B cell (primary cell): ENCODE results near the gene KIF3C. TPM values are rescaled to one million over a fixed set of nuclear protein-coding genes. Genes with fewer than 3 reads are reported as not detected.

Source experiments
- ATAC-seq: fragments of 200-7000 bp; cut with Tn5 transposase; one replicate; pipeline ENCODE4 v1.10.0; 2021; ENCODE audit warnings: low read depth, mild to moderate bottlenecking, moderate number of reproducible peaks, moderate library complexity
- CTCF ChIA-PET: fragments of 350-600 bp; sonication (Branson Sonifier 250); formaldehyde crosslinking; loops from one replicate; lab custom pipeline; 2021; ENCODE audit warnings: antibody characterized with exemption, inconsistent platforms; lab: Charles Lee
- POLR2A ChIA-PET: fragments of 350-600 bp; sonication (Branson Sonifier 250); formaldehyde crosslinking; loops from one replicate; lab custom pipeline; 2021; ENCODE audit warnings: antibody characterized with exemption; lab: Charles Lee
- DNase-seq: peaks from one replicate; pipeline ENCODE4 v3.0.0; 2013
- H2AFZ ChIP-seq: 2 replicates; pipeline ENCODE4 v1.6.1; 2012; ENCODE audit warnings: mild to moderate bottlenecking, low read depth, low read length; ENCODE audit not compliant: insufficient read depth, poor library complexity, severe bottlenecking
- H3K27ac ChIP-seq, 2 donors: 1 replicate in 1 of 2; 2 replicates in 1 of 2; pipeline ENCODE4 v1.5.1; 2012 to 2013; ENCODE audit warnings: low read length in 2 of 2, mild to moderate bottlenecking in 2 of 2, moderate library complexity in 1 of 2
- H3K27me3 ChIP-seq, 4 experiments: fragments of 200-600 bp in 1 of 4; sonication (generic) in 1 of 4; replicated peaks in 1 of 4; 1 replicate in 2 of 4; 2 replicates in 2 of 4; pipeline versions ENCODE4 v1.6.1 to v1.7.0; 2013 to 2016; ENCODE audit warnings: low read length in 3 of 4, mild to moderate bottlenecking in 2 of 4, mixed read lengths in 1 of 4, moderate library complexity in 1 of 4; ENCODE audit not compliant: insufficient read depth in 4 of 4, control insufficient read depth in 3 of 4; ENCODE audit errors: control extremely low read depth in 1 of 4
- H3K36me3 ChIP-seq, 2 experiments: replicated peaks in 1 of 2; 1 replicate in 1 of 2; 2 replicates in 1 of 2; pipeline versions ENCODE4 v1.6.1 to v1.7.1; 2013; ENCODE audit warnings: low read length in 1 of 2; ENCODE audit not compliant: insufficient read depth in 2 of 2, control insufficient read depth in 1 of 2; ENCODE audit errors: control extremely low read depth in 1 of 2, extremely low read depth in 1 of 2
- H3K4me1 ChIP-seq, 2 donors: fragments of 200-600 bp in 1 of 2; sonication (generic) in 1 of 2; 1 replicate in 1 of 2; 2 replicates in 1 of 2; pipeline versions ENCODE4 v1.5.1 to v1.6.1; 2013 to 2017; ENCODE audit warnings: low read length in 2 of 2; ENCODE audit not compliant: control insufficient read depth in 2 of 2, insufficient read depth in 2 of 2
- H3K4me2 ChIP-seq: replicated peaks from 2 replicates; pipeline ENCODE3; 2012; ENCODE audit warnings: mild to moderate bottlenecking, low read depth, low read length; ENCODE audit not compliant: poor library complexity, severe bottlenecking
- H3K4me3 ChIP-seq, 5 experiments: fragments of 200-600 bp in 1 of 5; sonication (generic) in 1 of 5; 1 replicate in 3 of 5; 2 replicates in 2 of 5; pipeline versions ENCODE4 v1.5.1 to v1.7.0; 2011 to 2016; ENCODE audit warnings: low read length in 4 of 5, mild to moderate bottlenecking in 4 of 5, low read depth in 2 of 5, control low read depth in 1 of 5, moderate library complexity in 1 of 5; ENCODE audit not compliant: insufficient read depth in 1 of 5; ENCODE audit errors: control extremely low read depth in 1 of 5, extremely low read depth in 1 of 5
- H3K79me2 ChIP-seq: fragments of 200-600 bp; sonication (generic); one replicate; pipeline ENCODE4 v1.6.0; 2016; ENCODE audit warnings: low read length; ENCODE audit not compliant: control insufficient read depth, insufficient read depth
- H3K9ac ChIP-seq: fragments of 200-600 bp; sonication (generic); 2 replicates; pipeline ENCODE4 v1.6.1; 2017; ENCODE audit warnings: mild to moderate bottlenecking, low read length, moderate library complexity
- H3K9me3 ChIP-seq, 3 donors: one replicate each; pipeline versions ENCODE4 v1.6.1 to v1.7.1; 2013; ENCODE audit warnings: low read length in 2 of 3; ENCODE audit not compliant: control insufficient read depth in 2 of 3, insufficient read depth in 1 of 3; ENCODE audit errors: control extremely low read depth in 1 of 3
- H4K20me1 ChIP-seq: 2 replicates; pipeline ENCODE4 v1.6.0; 2012; ENCODE audit warnings: mild to moderate bottlenecking, low read length; ENCODE audit not compliant: insufficient read depth, control insufficient read depth, poor library complexity, severe bottlenecking
- H3K27ac Mint-ChIP-seq: one replicate; pipeline ENCODE4 v1.8.0; 2021; ENCODE audit warnings: mixed read lengths
- H3K27me3 Mint-ChIP-seq: one replicate; pipeline ENCODE4 v1.8.0; 2021; ENCODE audit warnings: mixed read lengths
- H3K4me1 Mint-ChIP-seq: one replicate; pipeline ENCODE4 v1.8.0; 2021; ENCODE audit warnings: mixed read lengths
- H3K4me3 Mint-ChIP-seq: one replicate; pipeline ENCODE4 v1.8.0; 2021; ENCODE audit warnings: mixed read lengths
- H3K9me3 Mint-ChIP-seq: one replicate; pipeline ENCODE4 v1.8.0; 2022; ENCODE audit warnings: mixed read lengths; ENCODE audit not compliant: insufficient read depth
- CTCF ChIP-seq: fragments of 200-600 bp; IDR thresholded peaks from one replicate; pipeline ENCODE4 v1.8.0; 2022; ENCODE audit warnings: antibody characterized with exemption, mild to moderate bottlenecking
- EZH2 ChIP-seq: IDR thresholded peaks from 2 replicates; pipeline ENCODE4 v1.6.1; 2012; ENCODE audit warnings: borderline replicate concordance, low read depth, mild to moderate bottlenecking, moderate library complexity, low read length; ENCODE audit not compliant: insufficient read depth, poor library complexity, severe bottlenecking
- WGBS: methylation state at CpG from one replicate; pipeline ENCODE4 v1.1.5; 2013; ENCODE audit warnings: missing lambda C conversion rate; ENCODE audit not compliant: insufficient coverage; 5-methylcytosine and 5-hydroxymethylcytosine counted together
- intact Hi-C: fragments of 100-400 bp; cut with micrococcal nuclease; formaldehyde crosslinking; loops from one replicate; pipeline ENCODE4 v1.10.0; 2022
- polyA plus RNA-seq: library from polyadenylated mRNA; depleted of rRNA; stranded (reverse); fragments of >200 nt; gene quantifications from 2 replicates; pipeline ENCODE4 v1.2.3, GENCODE V29; 2012
- total RNA-seq, 2 donors: library from RNA; stranded (reverse); fragments of 120-200 nt in 1 of 2; gene quantifications; 1 replicate in 1 of 2; 2 replicates in 1 of 2; pipeline versions ENCODE4 v1.2.3 to v1.2.4, GENCODE V29; 2013 to 2022

Gene KIF3C
- total and polyA plus RNA-seq, 2 donors (not counting 1 experiment from before 2014, with no cell fraction given), result 0.84 to 4.0 TPM

DNA sequence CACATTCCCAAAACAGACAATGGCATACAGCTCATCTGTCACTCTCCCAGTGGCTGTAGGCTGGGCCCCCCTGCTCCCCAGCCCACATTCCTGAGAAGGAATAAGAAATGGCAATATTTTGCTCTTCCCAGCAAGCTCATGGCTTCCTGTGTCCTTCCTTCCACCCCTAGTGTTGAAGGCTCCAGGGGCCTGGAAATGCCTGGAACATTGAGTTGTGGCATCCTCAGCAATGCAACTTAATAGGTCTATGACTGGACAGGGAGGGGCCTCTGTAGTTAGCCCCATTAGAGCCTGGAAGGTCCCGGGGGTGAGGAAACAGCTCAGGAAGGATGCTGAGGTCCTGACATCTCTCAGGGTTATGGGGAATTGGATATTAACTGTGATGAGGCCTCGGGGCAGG lies 3.3 kb downstream of the KIF3C start:
- H3K27ac Mint-ChIP-seq, result no peak overlapping the region
- ATAC-seq, result no peak
- Histone ChIP-seq H3K27ac (no peak overlapping the region), H3K79me2 (no peaks in the 10 kb centered on the region), H3K4me2 (no peak overlapping the region), H3K4me3 (no peak overlapping the region), H3K9ac (no peak overlapping the region), H4K20me1 (no peaks in the 10 kb centered on the region), H3K27me3 (peaks cover 0 to 3% (median 0%) of the 10 kb centered on the region in 4 experiments), H3K36me3 (no peaks in the 10 kb centered on the region), H3K9me3 (peaks cover 0 to 5% (median 0%) of the 10 kb centered on the region in 3 donors), H3K4me1 (peaks cover 6 to 14% of the 10 kb centered on the region in 2 donors), H2AFZ (no peak overlapping the region)
- no peaks in the 10 kb centered on the region for H3K27me3 Mint-ChIP-seq
- H3K4me1 Mint-ChIP-seq, result peaks cover 8% of the 10 kb centered on the region
- H3K4me3 Mint-ChIP-seq, result no peak overlapping the region
- WGBS, result 83% methylated on average over 1 of the region's 2 CpGs
- POLR2A ChIA-PET, result no interaction called here
- TF ChIP-seq CTCF (no peak), EZH2 (no peak)
- H3K9me3 Mint-ChIP-seq, result no peaks in the 10 kb centered on the region
- CTCF ChIA-PET, result interaction anchor here (1.0 to 1.2 kb wide), 2 partner anchors 13 to 28 kb away, joined by 3 read pairs; no protein-coding TSS in a partner anchor
- intact Hi-C loops, result no loop called here
- DNase-seq, result no peak

- H4K20me1 ChIP-seq, result no peaks in the 10 kb centered on the region
- POLR2A ChIA-PET, result no interaction called here
- 100% methylated on average over 1 of the region's 3 CpGs for WGBS
These were observed 4.5 kb downstream of the KIF3C start for GRCh38 chr2:25977768-25978167.

More at GRCh38 chr2:25977768-25978167, 4.5 kb downstream of the KIF3C start:
- H3K4me1 Mint-ChIP-seq, result peaks cover 5% of the 10 kb centered on the region
- H3K4me3 ChIP-seq, result no peak overlapping the region
- no peak overlapping the region for H3K27ac ChIP-seq
- ATAC-seq (no peak), DNase-seq (no peak)
- TF ChIP-seq EZH2 (no peak), CTCF (no peak)
- no peak overlapping the region for H3K9ac ChIP-seq
- intact Hi-C loops, result no loop called here
- no peaks in the 10 kb centered on the region for H3K9me3 Mint-ChIP-seq
- no peak overlapping the region for H3K4me3 Mint-ChIP-seq
- CTCF ChIA-PET, result interaction anchor here (1.1 kb wide), 1 partner anchor 27 kb away, joined by 3 read pairs; no protein-coding TSS in a partner anchor
- no peak overlapping the region for H3K27ac Mint-ChIP-seq
- no peaks in the 10 kb centered on the region for H3K79me2 ChIP-seq
- peaks cover 0 to 5% (median 0%) of the 10 kb centered on the region in 3 donors for H3K9me3 ChIP-seq
- H3K4me1 ChIP-seq, result peaks cover 6 to 12% of the 10 kb centered on the region in 2 donors
- H3K27me3 Mint-ChIP-seq, result no peaks in the 10 kb centered on the region
- no peak overlapping the region for H3K4me2 ChIP-seq
- H3K36me3 ChIP-seq, result no peaks in the 10 kb centered on the region
- no peak overlapping the region for H2AFZ ChIP-seq
- peaks cover 0 to 3% (median 0%) of the 10 kb centered on the region in 4 experiments for H3K27me3 ChIP-seq
